B cell (primary cell): ENCODE measurements around the gene SKAP2. TPM values are rescaled to one million over a fixed set of nuclear protein-coding genes. Genes with fewer than 3 reads are reported as not detected.

ENCODE experiments used
- ATAC-seq: fragments of 200-7000 bp; cut with Tn5 transposase; one replicate; pipeline ENCODE4 v1.10.0; 2021; ENCODE audit warnings: low read depth, mild to moderate bottlenecking, moderate number of reproducible peaks, moderate library complexity
- CTCF ChIA-PET: fragments of 350-600 bp; sonication (Branson Sonifier 250); formaldehyde crosslinking; loops from one replicate; lab custom pipeline; 2021; ENCODE audit warnings: antibody characterized with exemption, inconsistent platforms; lab: Charles Lee
- POLR2A ChIA-PET: fragments of 350-600 bp; sonication (Branson Sonifier 250); formaldehyde crosslinking; loops from one replicate; lab custom pipeline; 2021; ENCODE audit warnings: antibody characterized with exemption; lab: Charles Lee
- DNase-seq: peaks from one replicate; pipeline ENCODE4 v3.0.0; 2013
- H2AFZ ChIP-seq: 2 replicates; pipeline ENCODE4 v1.6.1; 2012; ENCODE audit warnings: mild to moderate bottlenecking, low read depth, low read length; ENCODE audit not compliant: insufficient read depth, poor library complexity, severe bottlenecking
- H3K27ac ChIP-seq, 2 donors: 1 replicate in 1 of 2; 2 replicates in 1 of 2; pipeline ENCODE4 v1.5.1; 2012 to 2013; ENCODE audit warnings: low read length in 2 of 2, mild to moderate bottlenecking in 2 of 2, moderate library complexity in 1 of 2
- H3K27me3 ChIP-seq, 4 experiments: fragments of 200-600 bp in 1 of 4; sonication (generic) in 1 of 4; replicated peaks in 1 of 4; 1 replicate in 2 of 4; 2 replicates in 2 of 4; pipeline versions ENCODE4 v1.6.1 to v1.7.0; 2013 to 2016; ENCODE audit warnings: low read length in 3 of 4, mild to moderate bottlenecking in 2 of 4, mixed read lengths in 1 of 4, moderate library complexity in 1 of 4; ENCODE audit not compliant: insufficient read depth in 4 of 4, control insufficient read depth in 3 of 4; ENCODE audit errors: control extremely low read depth in 1 of 4
- H3K36me3 ChIP-seq, 2 experiments: replicated peaks in 1 of 2; 1 replicate in 1 of 2; 2 replicates in 1 of 2; pipeline versions ENCODE4 v1.6.1 to v1.7.1; 2013; ENCODE audit warnings: low read length in 1 of 2; ENCODE audit not compliant: insufficient read depth in 2 of 2, control insufficient read depth in 1 of 2; ENCODE audit errors: control extremely low read depth in 1 of 2, extremely low read depth in 1 of 2
- H3K4me1 ChIP-seq, 2 donors: fragments of 200-600 bp in 1 of 2; sonication (generic) in 1 of 2; 1 replicate in 1 of 2; 2 replicates in 1 of 2; pipeline versions ENCODE4 v1.5.1 to v1.6.1; 2013 to 2017; ENCODE audit warnings: low read length in 2 of 2; ENCODE audit not compliant: control insufficient read depth in 2 of 2, insufficient read depth in 2 of 2
- H3K4me2 ChIP-seq: replicated peaks from 2 replicates; pipeline ENCODE3; 2012; ENCODE audit warnings: mild to moderate bottlenecking, low read depth, low read length; ENCODE audit not compliant: poor library complexity, severe bottlenecking
- H3K4me3 ChIP-seq, 5 experiments: fragments of 200-600 bp in 1 of 5; sonication (generic) in 1 of 5; 1 replicate in 3 of 5; 2 replicates in 2 of 5; pipeline versions ENCODE4 v1.5.1 to v1.7.0; 2011 to 2016; ENCODE audit warnings: low read length in 4 of 5, mild to moderate bottlenecking in 4 of 5, low read depth in 2 of 5, control low read depth in 1 of 5, moderate library complexity in 1 of 5; ENCODE audit not compliant: insufficient read depth in 1 of 5; ENCODE audit errors: control extremely low read depth in 1 of 5, extremely low read depth in 1 of 5
- H3K79me2 ChIP-seq: fragments of 200-600 bp; sonication (generic); one replicate; pipeline ENCODE4 v1.6.0; 2016; ENCODE audit warnings: low read length; ENCODE audit not compliant: control insufficient read depth, insufficient read depth
- H3K9ac ChIP-seq: fragments of 200-600 bp; sonication (generic); 2 replicates; pipeline ENCODE4 v1.6.1; 2017; ENCODE audit warnings: mild to moderate bottlenecking, low read length, moderate library complexity
- H3K9me3 ChIP-seq, 3 donors: one replicate each; pipeline versions ENCODE4 v1.6.1 to v1.7.1; 2013; ENCODE audit warnings: low read length in 2 of 3; ENCODE audit not compliant: control insufficient read depth in 2 of 3, insufficient read depth in 1 of 3; ENCODE audit errors: control extremely low read depth in 1 of 3
- H4K20me1 ChIP-seq: 2 replicates; pipeline ENCODE4 v1.6.0; 2012; ENCODE audit warnings: mild to moderate bottlenecking, low read length; ENCODE audit not compliant: insufficient read depth, control insufficient read depth, poor library complexity, severe bottlenecking
- H3K27ac Mint-ChIP-seq: one replicate; pipeline ENCODE4 v1.8.0; 2021; ENCODE audit warnings: mixed read lengths
- H3K27me3 Mint-ChIP-seq: one replicate; pipeline ENCODE4 v1.8.0; 2021; ENCODE audit warnings: mixed read lengths
- H3K4me1 Mint-ChIP-seq: one replicate; pipeline ENCODE4 v1.8.0; 2021; ENCODE audit warnings: mixed read lengths
- H3K4me3 Mint-ChIP-seq: one replicate; pipeline ENCODE4 v1.8.0; 2021; ENCODE audit warnings: mixed read lengths
- H3K9me3 Mint-ChIP-seq: one replicate; pipeline ENCODE4 v1.8.0; 2022; ENCODE audit warnings: mixed read lengths; ENCODE audit not compliant: insufficient read depth
- CTCF ChIP-seq: fragments of 200-600 bp; IDR thresholded peaks from one replicate; pipeline ENCODE4 v1.8.0; 2022; ENCODE audit warnings: antibody characterized with exemption, mild to moderate bottlenecking
- EZH2 ChIP-seq: IDR thresholded peaks from 2 replicates; pipeline ENCODE4 v1.6.1; 2012; ENCODE audit warnings: borderline replicate concordance, low read depth, mild to moderate bottlenecking, moderate library complexity, low read length; ENCODE audit not compliant: insufficient read depth, poor library complexity, severe bottlenecking
- WGBS: methylation state at CpG from one replicate; pipeline ENCODE4 v1.1.5; 2013; ENCODE audit warnings: missing lambda C conversion rate; ENCODE audit not compliant: insufficient coverage; 5-methylcytosine and 5-hydroxymethylcytosine counted together
- intact Hi-C: fragments of 100-400 bp; cut with micrococcal nuclease; formaldehyde crosslinking; loops from one replicate; pipeline ENCODE4 v1.10.0; 2022
- polyA plus RNA-seq: library from polyadenylated mRNA; depleted of rRNA; stranded (reverse); fragments of >200 nt; gene quantifications from 2 replicates; pipeline ENCODE4 v1.2.3, GENCODE V29; 2012
- total RNA-seq, 2 donors: library from RNA; stranded (reverse); fragments of 120-200 nt in 1 of 2; gene quantifications; 1 replicate in 1 of 2; 2 replicates in 1 of 2; pipeline versions ENCODE4 v1.2.3 to v1.2.4, GENCODE V29; 2013 to 2022

The SKAP2 gene
- total and polyA plus RNA-seq, 2 donors (not counting 1 experiment from before 2014, with no cell fraction given) = 12.8 to 58.4 TPM

GRCh38 chr7:26681819-26682418 lies 182.5 kb downstream of the SKAP2 start:
- Histone ChIP-seq H3K36me3 (no peaks in the 10 kb centered on the region), H3K9ac (no peak overlapping the region), H3K79me2 (no peaks in the 10 kb centered on the region), H3K9me3 (no peaks in the 10 kb centered on the region), H3K27ac (no peak overlapping the region), H3K27me3 (no peaks in the 10 kb centered on the region), H2AFZ (no peak overlapping the region), H3K4me3 (no peak overlapping the region), H3K4me1 (no peaks in the 10 kb centered on the region), H4K20me1 (no peaks in the 10 kb centered on the region), H3K4me2 (no peak overlapping the region)
- H3K4me1 Mint-ChIP-seq = no peaks in the 10 kb centered on the region
- intact Hi-C loops = loop anchor here (1.0 to 5.0 kb wide), 3 partner anchors 175 to 479 kb away; partner anchors contain the start of gene HOXA1
- ChIA-PET CTCF (interaction anchor here (0.6 to 5.0 kb wide), 23 partner anchors 9 to 1238 kb away, joined by 3 to 67 read pairs (median 3); partner anchors contain the start of gene HOXA6), POLR2A (no interaction called here)
- H3K9me3 Mint-ChIP-seq = no peaks in the 10 kb centered on the region
- no peak overlapping the region for H3K27ac Mint-ChIP-seq
- H3K4me3 Mint-ChIP-seq = no peak overlapping the region
- ATAC-seq (peak; percentile 53), DNase-seq (peak; percentile 56)
- WGBS = 100% methylated on average over 1 of the region's 3 CpGs
- no peaks in the 10 kb centered on the region for H3K27me3 Mint-ChIP-seq
- TF ChIP-seq EZH2 (no peak), CTCF (peak; percentile 89)

- Histone ChIP-seq H3K27ac (no peak overlapping the region), H3K4me1 (no peaks in the 10 kb centered on the region), H3K79me2 (no peaks in the 10 kb centered on the region), H3K27me3 (no peaks in the 10 kb centered on the region), H3K4me3 (no peak overlapping the region), H3K9ac (no peak overlapping the region), H3K9me3 (no peaks in the 10 kb centered on the region), H2AFZ (no peak overlapping the region), H3K36me3 (no peaks in the 10 kb centered on the region), H3K4me2 (no peak overlapping the region), H4K20me1 (no peaks in the 10 kb centered on the region)
- Mint-ChIP-seq H3K4me3 (no peak overlapping the region), H3K27ac (no peak overlapping the region), H3K27me3 (no peaks in the 10 kb centered on the region), H3K9me3 (no peaks in the 10 kb centered on the region), H3K4me1 (no peaks in the 10 kb centered on the region)
- ChIA-PET CTCF (interaction anchor here (0.6 to 5.0 kb wide), 10 partner anchors 10 to 602 kb away, joined by 3 to 67 read pairs (median 4); no protein-coding TSS in a partner anchor), POLR2A (no interaction called here)
- TF ChIP-seq CTCF (no peak), EZH2 (no peak)
- intact Hi-C loops = loop anchor here (5.0 kb wide), 2 partner anchors 177 to 417 kb away; partner anchors contain the start of gene HOXA1
- WGBS = 90% methylated on average over 1 of the region's 1 CpG
- DNase-seq (no peak), ATAC-seq (no peak)
These were observed 183.8 kb downstream of the SKAP2 start for GRCh38 chr7:26680587-26680986.
